ENCODE results near the gene WDR17.
"Not testable (repeated sequence)": the region's sequence is repeated elsewhere in the genome, so short reads cannot be mapped to it uniquely, and the experiment has no call there.

WDR17 gene

GRCh38 chr4:176195184-176195978 lies 129.7 kb downstream of the WDR17 start, which contains the start of gene SPATA4:
SPATA4 (minus strand) TSS chr4:176195585; CDS start chr4:176195562, 23 bp downstream.
- DNase-seq: peak; percentile 92

GRCh38 chr4:176198316-176198903 lies 132.8 kb downstream of the WDR17 start:
- DNase-seq: no peak

GRCh38 chr4:176205299-176205698 lies 139.7 kb downstream of the WDR17 start:
- DNase-seq: no peak

DNA sequence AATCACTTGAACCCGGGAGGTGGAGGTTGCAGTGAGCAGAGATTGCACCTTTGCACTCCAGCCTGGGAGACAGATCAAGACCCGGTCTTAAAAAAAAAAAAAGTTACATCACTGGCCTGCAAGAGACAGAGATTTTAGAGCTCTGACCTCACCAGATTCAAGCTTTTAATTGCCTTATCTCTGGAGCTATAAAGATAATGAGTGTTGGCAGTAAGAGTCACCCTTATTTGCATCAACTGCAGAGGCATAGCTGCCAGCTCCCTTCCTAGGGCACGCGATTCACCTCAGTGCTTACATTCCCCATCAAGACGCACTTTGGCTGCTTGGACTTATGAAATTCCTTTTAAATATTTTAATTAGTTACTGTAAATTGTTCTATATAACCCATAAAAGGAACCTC lies 142.2 kb downstream of the WDR17 start:
- DNase-seq: no peak

- DNase-seq: no peak
These were observed 143.9 kb downstream of the WDR17 start for GRCh38 chr4:176209535-176209934.

DNA sequence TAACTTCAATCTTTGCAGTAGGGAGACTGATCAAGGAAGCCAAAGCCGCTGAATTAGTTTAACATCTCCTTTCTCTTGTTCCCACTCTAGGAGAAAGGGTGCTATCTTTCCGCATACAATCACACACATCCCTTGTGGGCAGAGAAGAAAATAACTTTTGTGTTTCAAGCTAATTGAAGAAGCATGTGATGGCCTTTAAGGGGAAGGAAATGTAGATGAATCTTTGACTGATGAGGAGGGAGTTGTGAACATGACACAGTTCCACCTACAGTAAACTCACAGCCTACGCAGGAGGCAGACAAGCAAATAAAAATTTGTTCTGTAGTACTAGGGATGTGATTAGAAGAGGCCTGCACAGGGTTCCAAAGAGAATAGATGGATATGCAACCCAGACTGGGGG lies 144.5 kb downstream of the WDR17 start:
- DNase-seq: no peak

- no peak for DNase-seq
These were observed 145.1 kb downstream of the WDR17 start for GRCh38 chr4:176210579-176211296.

DNA sequence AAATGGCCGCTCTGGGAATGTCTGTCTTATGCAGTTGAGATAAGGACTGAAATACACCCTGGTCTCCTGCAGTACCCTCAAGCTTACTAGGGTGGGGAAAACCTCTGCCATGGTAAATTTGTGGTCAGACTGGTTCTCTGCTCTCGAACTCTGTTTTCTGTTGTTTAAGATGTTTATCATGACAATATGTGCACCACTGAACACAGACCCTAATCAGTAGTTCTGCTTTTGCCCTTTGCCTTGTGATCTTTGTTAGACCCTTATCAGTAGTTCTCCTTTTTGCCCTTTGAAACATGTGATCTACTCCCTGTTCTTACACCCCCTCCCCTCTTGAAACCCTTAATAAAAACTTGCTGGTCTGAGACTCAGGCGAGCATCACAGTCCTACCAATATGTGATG lies 146.7 kb downstream of the WDR17 start:
- not testable (repeated sequence) for DNase-seq

DNA sequence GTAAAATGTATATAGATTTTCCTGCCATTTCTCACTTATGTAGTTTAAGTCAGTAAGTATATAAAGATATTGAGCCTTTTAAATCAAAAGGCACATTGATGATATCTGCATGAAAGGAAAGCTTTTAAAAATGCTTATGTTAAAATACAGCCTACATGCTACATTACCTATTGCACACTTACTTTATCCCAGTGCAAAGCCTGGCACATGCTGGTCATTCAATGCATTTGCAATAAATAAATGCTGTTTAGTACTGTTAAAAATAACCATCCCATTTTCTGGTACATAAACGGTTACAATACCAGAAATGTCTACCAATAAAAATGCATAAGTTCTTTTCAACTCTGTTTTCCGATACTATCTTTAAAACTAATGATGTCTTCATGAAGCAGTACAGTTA lies 151.9 kb downstream of the WDR17 start:
- DNase-seq: no peak

GRCh38 chr4:176222149-176222548 lies 156.5 kb downstream of the WDR17 start:
- no peak for DNase-seq

DNA sequence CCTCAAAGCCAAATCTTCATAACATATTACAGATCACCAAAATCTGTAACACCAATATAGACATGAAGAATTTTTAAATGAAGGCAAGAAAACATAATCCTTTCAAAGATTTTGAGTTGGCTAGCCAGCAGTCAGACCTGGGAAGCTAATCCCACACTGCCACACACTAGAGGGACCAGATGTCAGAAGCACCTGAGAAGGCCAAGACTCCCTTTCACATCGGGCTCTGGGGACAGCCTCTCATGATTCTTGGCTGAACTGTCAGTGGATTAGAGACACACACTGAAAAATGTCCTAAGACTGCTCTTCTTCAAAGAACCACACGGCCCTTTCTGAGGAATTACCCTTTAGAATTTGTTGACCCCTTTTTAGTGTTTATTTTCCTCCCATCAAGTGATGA lies 157.9 kb downstream of the WDR17 start:
- no peak for DNase-seq

DNA sequence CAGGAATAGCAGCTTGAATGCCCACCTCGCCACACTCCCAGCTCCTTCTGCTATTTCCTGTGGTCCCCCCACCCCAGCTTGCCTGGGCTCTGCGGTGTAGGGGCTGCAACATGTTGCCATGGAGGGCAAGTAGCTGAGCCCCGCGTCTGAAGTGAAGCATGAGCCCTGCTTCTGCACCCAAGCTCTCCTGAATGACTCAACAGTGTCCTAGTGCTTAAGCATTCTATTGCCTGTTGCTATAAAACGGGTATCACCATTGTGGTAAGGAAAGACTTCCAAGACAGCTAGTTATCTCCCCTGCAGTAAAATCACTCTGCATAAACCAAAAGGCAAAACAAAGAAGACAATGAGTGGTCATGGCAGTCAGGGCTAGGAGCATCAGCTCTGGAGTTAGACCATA lies 161.1 kb downstream of the WDR17 start:
- no peak for DNase-seq

- no peak for DNase-seq
These were observed 164.0 kb downstream of the WDR17 start for GRCh38 chr4:176229645-176230044.

All from NCI-H1092 treated with DMSO at 0.1 percent for 48 hours (cell line).